Renal cortex interstitium (tissue), 3 donors: ENCODE results near the gene FAM53A. TPM values are rescaled to one million over a fixed set of nuclear protein-coding genes. Genes with fewer than 3 reads are reported as not detected.

ENCODE experiments used
- polyA plus RNA-seq, 3 donors: library from polyadenylated mRNA; unstranded; fragments of 120-200 nt; gene quantifications; one replicate each; pipeline ENCODE4 v1.2.1, GENCODE V29; 2013; ENCODE audit not compliant: insufficient read length in 3 of 3

Gene FAM53A
- polyA plus RNA-seq, 3 donors: 2.0 to 3.0 (median 2.8) TPM

Other genes starting within 250 kb of the FAM53A start
- 100 to 1,000 TPM in 1 of 3 donors, 10 to 100 TPM in 2; 73.1 to 105 (median 89.0) TPM for gene SLBP, start 28.0 kb upstream of the FAM53A start, polyA plus RNA-seq
- gene TMEM129, start 37.0 kb upstream of the FAM53A start, polyA plus RNA-seq: 10 to 100 TPM; 33.0 to 51.1 (median 48.1) TPM
- gene TACC3, start 37.2 kb upstream of the FAM53A start, polyA plus RNA-seq: 10 to 100 TPM; 40.0 to 56.0 (median 50.8) TPM
- gene FGFR3, start 109.0 kb upstream of the FAM53A start, polyA plus RNA-seq: 100 to 1,000 TPM in 1 of 3 donors, 10 to 100 TPM in 2; 67.4 to 139 (median 98.6) TPM
- 10 to 100 TPM; 21.5 to 28.7 (median 25.7) TPM for gene LETM1, start 171.8 kb upstream of the FAM53A start, polyA plus RNA-seq
- gene NSD2, start 187.1 kb upstream of the FAM53A start, polyA plus RNA-seq: 10 to 100 TPM; 80.1 to 85.2 (median 81.7) TPM